ENCODE measurements around the gene STX10.
A peak's percentile ranks its signal among the peaks of the same experiment; 100 is the strongest.

Gene STX10

GRCh38 chr19:13102416-13102665 lies 47.8 kb downstream of the STX10 start:
- no peak for TF ChIP-seq CTCF (IDR thresholded peaks at IDR 0.05)
- Histone ChIP-seq H3K4me1 (peaks cover 9% of the 10 kb centered on the region), H2AFZ (peak overlapping the region; percentile 87), H3K27ac (peak overlapping the region; percentile 29), H3K4me2 (ENCODE audit: low read length) (peak overlapping the region; percentile 61), H3K9ac (no peak overlapping the region), H3K4me3 (ENCODE audit: low read depth, low read length) (peak overlapping the region; percentile 29), H3K27me3 (ENCODE audit: control insufficient read depth, insufficient read depth, low read length) (no peaks in the 10 kb centered on the region), H3K79me2 (no peaks in the 10 kb centered on the region), H3K36me3 (ENCODE audit: control insufficient read depth, insufficient read depth, low read length) (no peaks in the 10 kb centered on the region), H3K9me3 (ENCODE audit: control insufficient read depth, low read length) (no peaks in the 10 kb centered on the region)

GRCh38 chr19:13101590-13102415 lies 48.4 kb downstream of the STX10 start:
- peak overlapping the region; percentile 29 for H3K4me3 ChIP-seq (ENCODE audit: low read depth, low read length)
- no peaks in the 10 kb centered on the region for H3K79me2 ChIP-seq
- H3K27me3 ChIP-seq (ENCODE audit: control insufficient read depth, insufficient read depth, low read length), result no peaks in the 10 kb centered on the region
- peak overlapping the region; percentile 61 for H3K4me2 ChIP-seq (ENCODE audit: low read length)
- peak overlapping the region; percentile 29 for H3K27ac ChIP-seq
- peak overlapping the region; percentile 87 for H2AFZ ChIP-seq
- no peaks in the 10 kb centered on the region for H3K9me3 ChIP-seq (ENCODE audit: control insufficient read depth, low read length)
- no peak for TF ChIP-seq CTCF (IDR thresholded peaks at IDR 0.05)
- H3K9ac ChIP-seq, result no peak overlapping the region
- H3K4me1 ChIP-seq, result peaks cover 9% of the 10 kb centered on the region
- no peaks in the 10 kb centered on the region for H3K36me3 ChIP-seq (ENCODE audit: control insufficient read depth, insufficient read depth, low read length)

GRCh38 chr19:13100841-13101589 lies 49.2 kb downstream of the STX10 start:
- no peak overlapping the region for H3K27ac ChIP-seq
- H3K27me3 ChIP-seq (ENCODE audit: control insufficient read depth, insufficient read depth, low read length), result no peaks in the 10 kb centered on the region
- no peak for TF ChIP-seq CTCF (IDR thresholded peaks at IDR 0.05)
- H3K36me3 ChIP-seq (ENCODE audit: control insufficient read depth, insufficient read depth, low read length), result no peaks in the 10 kb centered on the region
- H3K9me3 ChIP-seq (ENCODE audit: control insufficient read depth, low read length), result no peaks in the 10 kb centered on the region
- H3K4me1 ChIP-seq, result peaks cover 9% of the 10 kb centered on the region
- H3K79me2 ChIP-seq, result no peaks in the 10 kb centered on the region
- H3K9ac ChIP-seq, result no peak overlapping the region
- H3K4me3 ChIP-seq (ENCODE audit: low read depth, low read length), result no peak overlapping the region
- no peak overlapping the region for H2AFZ ChIP-seq
- H3K4me2 ChIP-seq (ENCODE audit: low read length), result no peak overlapping the region

- Histone ChIP-seq H3K79me2 (no peaks in the 10 kb centered on the region), H3K4me2 (ENCODE audit: low read length) (no peak overlapping the region), H2AFZ (no peak overlapping the region), H3K27ac (peak overlapping the region; percentile 51), H3K4me1 (peaks cover 9% of the 10 kb centered on the region), H3K9ac (no peak overlapping the region), H3K9me3 (ENCODE audit: control insufficient read depth, low read length) (no peaks in the 10 kb centered on the region), H3K36me3 (ENCODE audit: control insufficient read depth, insufficient read depth, low read length) (no peaks in the 10 kb centered on the region), H3K27me3 (ENCODE audit: control insufficient read depth, insufficient read depth, low read length) (no peaks in the 10 kb centered on the region), H3K4me3 (ENCODE audit: low read depth, low read length) (no peak overlapping the region)
- no peak for TF ChIP-seq CTCF (IDR thresholded peaks at IDR 0.05)
Measured at GRCh38 chr19:13100031-13100588, 50.1 kb downstream of the STX10 start.
